ENCODE measurements around the gene FRMPD4.
"Not testable (repeated sequence)": the region's sequence is repeated elsewhere in the genome, so short reads cannot be mapped to it uniquely, and the experiment has no call there.

FRMPD4 gene

DNA sequence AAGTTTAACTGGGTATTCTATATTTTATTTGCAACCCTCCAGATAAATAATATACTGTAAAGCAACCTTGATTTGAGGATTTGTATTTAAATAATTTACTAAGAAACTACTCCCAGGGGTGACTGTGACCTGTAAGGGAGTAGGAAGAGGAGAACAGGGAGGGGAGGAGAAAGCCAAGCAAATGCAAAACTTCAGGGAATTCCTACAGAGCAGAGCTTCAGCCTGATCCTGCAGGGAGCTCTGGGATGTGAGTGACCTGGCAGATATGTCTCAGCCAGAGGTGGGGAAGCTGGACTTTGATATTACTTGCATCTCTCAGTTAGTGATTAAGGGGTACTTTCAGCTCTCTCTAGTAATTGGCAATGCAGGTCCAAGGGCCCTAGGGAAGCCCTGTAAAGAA lies 302.0 kb downstream of the FRMPD4 start:
- no peak for DNase-seq (ENCODE audit: low read depth in 2 of 2)

DNA sequence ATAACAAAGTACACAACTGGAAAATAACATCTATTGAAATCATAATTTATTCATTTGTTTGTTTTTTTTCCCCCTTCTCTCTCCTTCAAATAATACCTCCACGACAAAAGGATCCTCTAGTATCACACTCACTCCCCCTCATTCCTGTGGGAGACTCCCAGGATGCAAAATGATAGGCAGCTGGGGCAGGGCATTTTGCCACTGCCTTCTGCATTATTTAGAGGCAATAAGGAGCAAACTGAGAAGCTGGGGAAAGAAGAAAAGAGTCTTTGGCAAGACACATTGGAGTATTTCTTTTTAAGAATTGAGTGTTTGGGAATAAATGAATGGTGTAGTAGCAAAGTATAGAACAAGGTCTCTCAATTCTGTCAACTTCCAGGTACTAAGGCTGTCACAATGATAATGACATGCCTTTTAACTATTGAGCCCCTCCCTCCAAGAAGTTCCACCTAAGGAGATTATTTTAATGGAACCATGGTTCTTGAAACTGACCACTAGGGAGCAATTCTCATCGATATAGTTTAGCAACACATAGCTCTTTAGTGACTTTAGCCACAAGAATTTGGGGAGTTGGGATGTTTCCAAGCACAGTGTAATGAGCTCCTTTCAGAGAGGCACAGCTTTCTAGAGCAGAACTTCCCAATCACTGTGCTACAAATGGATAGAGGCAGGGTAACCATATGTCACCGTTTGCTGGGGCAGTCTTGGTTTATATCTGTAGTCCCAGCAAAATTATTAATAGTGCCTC lies 303.3 kb downstream of the FRMPD4 start:
- peak; percentile 80 to 82 for DNase-seq (ENCODE audit: low read depth in 2 of 2)

DNA sequence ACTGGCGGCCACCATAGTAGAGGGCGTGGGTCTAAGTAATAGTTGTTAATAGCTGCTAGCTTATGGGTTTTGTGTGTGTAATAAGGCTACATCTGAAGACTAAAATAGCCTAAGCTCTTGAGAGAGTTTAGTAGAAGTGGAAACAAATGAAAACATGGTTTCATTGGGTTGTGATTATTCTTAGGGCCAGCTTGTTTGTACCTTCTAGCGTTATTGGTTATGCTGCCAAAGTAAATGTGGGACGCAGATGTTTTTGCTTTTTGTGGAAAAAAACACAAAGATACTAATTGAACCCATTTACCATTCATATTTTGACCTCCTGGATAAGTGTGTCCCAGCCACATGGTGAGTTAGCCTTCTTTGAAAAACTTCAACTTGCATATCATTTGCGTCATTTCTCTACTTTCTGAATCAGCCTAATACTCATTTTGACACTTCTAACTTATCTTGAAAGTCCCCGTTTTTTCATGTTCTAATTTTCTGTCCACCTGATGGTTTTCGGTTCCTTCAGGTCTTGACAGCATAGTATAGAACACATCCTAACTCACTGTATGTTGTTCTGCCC lies 305.3 kb downstream of the FRMPD4 start:
- no peak for DNase-seq (ENCODE audit: low read depth in 2 of 2)

DNA sequence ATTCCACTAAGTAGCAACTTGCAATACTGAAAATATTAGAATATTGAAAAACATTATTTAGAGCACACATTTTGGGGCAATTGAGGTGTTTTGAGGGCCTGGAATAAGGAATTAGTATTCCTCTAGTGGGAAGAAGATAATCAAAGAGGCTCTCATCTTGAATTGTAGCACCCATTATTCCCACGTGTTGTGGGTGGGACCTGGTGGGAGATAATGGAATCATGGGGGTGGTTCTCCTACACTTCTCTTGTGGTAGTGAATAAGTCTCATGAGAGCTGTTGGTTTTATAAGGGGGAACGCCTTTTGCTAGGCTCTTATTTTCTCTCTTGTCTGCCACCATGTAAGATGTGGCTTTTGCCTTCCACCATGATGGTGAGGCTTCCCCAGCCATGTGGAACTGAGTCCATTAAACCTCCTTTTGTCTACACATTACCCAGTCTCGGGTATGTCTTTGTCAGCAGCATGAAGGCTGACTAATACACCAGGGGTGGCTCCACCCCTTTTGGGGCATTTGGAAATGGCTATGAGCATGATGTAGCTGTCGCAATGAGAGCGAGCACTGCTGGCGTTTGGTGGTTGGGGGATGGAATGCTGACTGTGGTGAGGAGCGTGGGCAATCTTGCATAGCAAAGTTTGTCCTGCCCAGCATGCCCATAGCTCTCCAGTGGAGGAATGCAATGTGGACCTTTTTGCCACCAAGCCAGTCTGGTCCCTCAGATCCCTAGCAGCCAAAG lies 308.2 kb downstream of the FRMPD4 start:
- DNase-seq (ENCODE audit: low read depth in 2 of 2), result no peak

DNA sequence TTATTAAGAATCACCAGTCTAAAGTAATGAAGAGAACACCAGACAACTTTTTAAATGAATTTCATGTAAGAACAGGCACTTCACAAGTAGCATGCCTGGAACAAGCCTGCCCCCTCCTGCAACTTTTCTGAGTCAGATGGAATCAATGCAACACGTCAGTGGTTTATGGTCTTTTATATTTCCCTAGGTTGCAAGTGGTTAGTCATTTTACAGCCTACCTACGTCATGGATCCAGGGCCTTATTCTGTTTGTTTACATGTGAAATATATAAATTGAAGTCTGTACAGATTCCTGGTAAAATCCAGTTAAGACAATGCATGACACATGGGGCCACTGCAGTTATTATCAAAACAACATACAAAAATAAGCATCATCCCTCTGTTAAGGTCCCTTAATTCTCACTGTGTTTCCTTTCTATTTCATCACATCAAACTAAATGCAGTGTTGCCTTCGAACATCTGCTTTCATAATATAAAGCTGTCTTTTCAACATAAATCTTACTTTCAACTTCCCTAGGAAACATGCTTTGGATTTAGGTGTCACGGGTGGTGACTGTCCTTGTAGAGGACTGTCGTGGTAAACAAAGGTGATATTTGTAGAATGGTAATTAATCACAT lies 309.3 kb downstream of the FRMPD4 start:
- DNase-seq (ENCODE audit: low read depth in 2 of 2), result peak; percentile 78 to 79

DNA sequence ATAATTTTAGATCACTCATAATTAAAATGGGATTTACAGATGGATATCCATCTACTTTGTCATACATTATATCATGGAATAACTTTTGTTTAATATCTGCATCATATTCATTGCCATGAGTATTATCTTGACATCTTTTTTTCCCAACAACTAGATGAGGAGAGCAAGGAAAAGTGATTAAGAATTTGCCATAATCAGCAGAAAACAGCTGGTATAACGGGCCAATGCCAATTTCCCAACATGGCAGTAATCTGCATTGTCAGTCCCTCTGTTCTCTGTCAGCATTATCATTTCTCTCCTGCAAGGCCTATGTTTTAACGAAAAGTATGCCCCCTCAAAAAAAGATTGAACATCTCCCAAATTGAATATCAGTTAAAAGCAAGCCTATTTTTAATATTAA lies 314.0 kb downstream of the FRMPD4 start:
- no peak for DNase-seq (ENCODE audit: low read depth in 2 of 2)

DNA sequence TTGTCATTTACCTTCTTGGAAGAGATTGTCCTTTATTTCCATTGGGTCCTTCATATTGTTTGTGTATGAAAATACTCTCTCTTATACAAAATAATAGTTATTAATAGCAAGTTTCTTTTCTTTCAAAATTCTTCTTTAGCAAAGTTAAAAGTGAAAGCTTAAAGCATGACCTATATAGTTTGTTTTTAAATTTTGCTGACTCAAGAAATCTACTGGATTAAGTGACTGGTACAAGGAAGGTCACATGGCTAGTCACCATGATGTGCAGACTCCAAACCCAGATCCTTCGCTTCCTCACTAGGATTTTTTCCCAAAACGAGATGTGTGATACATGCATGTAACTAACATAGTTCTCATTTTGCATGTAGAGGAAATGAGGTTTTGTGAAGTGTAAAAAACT lies 322.7 kb downstream of the FRMPD4 start:
- DNase-seq (ENCODE audit: low read depth in 2 of 2), result no peak

DNA sequence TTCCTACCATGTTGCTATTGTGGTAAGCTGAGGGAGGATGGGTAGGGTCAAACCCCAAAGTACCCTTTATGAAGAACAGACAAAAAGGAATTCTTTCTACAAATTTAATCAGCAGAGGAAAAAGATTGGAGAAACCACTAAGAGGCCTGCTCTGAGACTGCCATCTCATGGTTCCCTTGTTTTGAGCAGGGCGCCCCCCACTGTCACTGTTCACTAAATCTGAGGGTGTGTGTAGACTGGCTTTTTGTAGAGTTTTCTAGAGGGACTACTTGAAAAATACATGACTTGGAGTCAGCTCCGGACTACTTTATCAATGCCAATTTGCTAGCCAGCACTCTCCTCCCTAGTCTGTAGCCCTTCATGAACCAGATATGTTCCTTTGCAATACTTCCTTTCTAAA lies 324.8 kb downstream of the FRMPD4 start:
- DNase-seq (ENCODE audit: low read depth in 2 of 2), result no peak

DNA sequence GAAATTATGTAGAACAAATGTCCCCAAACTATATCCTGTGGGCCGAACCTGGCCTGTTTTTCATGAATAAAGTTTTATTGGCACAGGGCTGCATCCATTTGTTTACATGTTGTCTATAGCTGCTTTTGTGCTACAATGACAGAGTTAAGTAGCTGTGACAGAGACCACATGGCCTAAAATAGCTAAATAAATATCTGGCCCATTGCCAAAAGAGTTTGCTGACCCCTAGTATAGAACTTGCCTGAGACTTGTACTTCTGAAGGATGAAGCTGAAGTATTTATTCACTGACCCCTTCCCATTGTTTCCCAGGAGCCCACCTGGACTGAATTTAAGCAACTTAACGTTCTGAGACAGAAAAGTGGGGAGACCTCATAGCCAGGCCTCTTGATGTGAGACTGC lies 325.6 kb downstream of the FRMPD4 start:
- DNase-seq (ENCODE audit: low read depth in 2 of 2), result no peak

DNA sequence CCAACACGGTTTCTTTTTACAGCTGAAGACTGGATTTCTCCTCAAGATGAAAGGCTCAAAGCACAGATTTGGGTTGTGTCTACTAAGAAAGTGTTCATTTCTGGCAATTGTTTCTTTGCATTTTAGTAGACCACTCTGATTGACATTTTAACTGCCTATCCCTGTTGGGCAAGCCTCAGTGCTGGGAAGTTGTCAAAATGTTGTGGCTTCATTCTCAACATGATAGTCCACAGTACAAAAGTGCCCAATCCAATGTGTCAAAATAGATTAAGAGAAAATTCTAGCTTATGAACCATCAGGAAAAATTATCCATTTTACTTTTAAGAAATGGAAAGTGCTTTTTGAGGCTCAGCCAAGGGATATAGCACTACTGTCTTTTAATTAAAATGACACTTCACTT lies 329.0 kb downstream of the FRMPD4 start:
- DNase-seq (ENCODE audit: low read depth in 2 of 2), result no peak

DNA sequence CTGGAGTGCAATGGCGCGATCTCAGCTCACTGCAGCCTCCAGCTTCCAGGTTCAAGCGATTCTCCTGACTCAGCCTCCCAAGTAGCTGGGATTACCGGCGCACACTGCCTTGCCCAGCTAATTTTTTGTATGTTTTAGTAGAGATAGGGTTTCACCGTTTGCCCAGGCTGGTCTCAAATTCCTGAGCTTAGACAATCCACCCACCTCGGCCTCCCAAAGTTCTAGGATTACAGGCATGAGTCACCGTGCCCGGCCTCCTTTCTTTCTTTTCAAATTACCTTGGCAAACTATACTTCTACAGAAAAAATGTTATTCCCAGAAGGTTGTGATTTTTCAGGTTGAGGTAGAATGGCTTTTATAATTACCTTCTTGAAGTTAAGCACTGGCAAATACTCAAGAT lies 331.0 kb downstream of the FRMPD4 start:
- DNase-seq (ENCODE audit: low read depth in 2 of 2), result no peak

DNA sequence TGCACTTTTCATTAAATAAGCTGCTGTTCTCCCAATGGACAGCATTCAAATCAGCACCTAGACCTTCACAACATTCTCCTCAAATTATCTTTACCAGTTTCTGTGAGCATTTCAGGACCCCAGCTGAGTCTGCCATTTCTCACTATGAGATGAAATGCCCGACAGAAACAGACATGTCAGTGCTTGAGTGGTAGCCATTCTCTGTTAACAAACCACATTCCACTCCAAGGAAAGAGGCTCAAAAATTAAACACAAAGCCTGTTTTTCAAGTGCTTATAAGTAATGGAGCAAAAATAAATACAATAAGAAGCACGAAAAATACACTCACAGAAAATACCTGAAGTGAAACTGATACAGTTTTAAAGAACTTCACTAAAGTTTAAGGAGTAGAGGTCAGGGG lies 332.8 kb downstream of the FRMPD4 start:
- DNase-seq (ENCODE audit: low read depth in 2 of 2), result no peak

DNA sequence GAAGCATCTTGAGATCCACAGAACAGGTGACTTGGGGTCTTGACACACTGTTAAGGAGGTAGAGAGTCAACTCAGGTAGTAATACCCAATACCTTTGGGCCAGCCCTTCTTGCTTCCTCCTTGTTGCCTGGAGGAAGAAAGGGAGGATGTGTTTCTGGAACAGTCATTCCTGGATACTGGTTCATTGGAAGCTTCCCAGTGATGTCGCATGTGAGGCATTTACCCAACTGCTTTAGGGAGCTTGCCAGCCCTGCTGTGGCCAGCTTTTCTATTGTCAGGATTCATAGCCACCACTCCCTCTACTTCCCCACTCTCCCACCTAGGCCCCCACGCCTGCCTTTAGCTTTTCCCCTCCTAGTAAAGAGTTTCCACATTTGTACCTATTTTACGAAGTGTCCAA lies 342.7 kb downstream of the FRMPD4 start:
- DNase-seq (ENCODE audit: low read depth in 2 of 2), result no peak

DNA sequence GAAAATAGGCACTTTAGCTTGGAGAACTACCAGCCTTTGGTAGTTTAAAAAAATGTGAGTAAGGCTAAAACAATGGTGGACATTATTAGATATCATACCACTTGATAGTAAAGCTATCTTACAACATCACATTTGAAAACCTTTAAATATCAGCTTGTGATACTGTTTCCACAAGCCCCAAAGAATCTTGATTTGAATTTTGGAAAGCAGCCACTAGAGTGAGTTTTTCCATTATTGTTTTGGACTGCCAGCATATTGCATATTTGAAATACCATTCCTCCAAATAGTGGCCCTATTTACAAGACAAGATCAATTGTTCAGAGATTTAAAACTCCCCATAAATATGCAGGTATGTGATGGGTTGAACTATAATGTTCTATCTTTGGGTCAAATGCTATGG lies 349.9 kb downstream of the FRMPD4 start:
- no peak for DNase-seq (ENCODE audit: low read depth in 2 of 2)

DNA sequence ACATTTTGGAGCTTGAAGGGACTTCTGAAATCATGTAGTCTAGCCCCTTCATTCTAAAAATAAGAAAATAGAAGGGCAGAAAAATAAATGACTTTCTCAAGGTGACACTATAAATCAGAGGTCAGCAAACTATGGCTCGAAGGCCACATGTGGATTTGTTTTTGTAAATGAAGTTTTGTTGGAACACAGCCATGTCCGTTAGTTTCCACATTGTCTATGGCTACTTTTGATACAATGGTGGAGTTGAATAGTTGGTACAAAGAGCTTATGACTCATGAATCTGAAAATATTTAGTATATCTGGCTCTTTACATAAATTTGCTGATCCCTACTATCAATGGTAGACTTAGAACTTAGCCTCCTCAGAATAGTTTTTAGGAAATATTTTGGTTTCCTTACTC lies 350.5 kb downstream of the FRMPD4 start:
- DNase-seq (ENCODE audit: low read depth in 2 of 2), result no peak

DNA sequence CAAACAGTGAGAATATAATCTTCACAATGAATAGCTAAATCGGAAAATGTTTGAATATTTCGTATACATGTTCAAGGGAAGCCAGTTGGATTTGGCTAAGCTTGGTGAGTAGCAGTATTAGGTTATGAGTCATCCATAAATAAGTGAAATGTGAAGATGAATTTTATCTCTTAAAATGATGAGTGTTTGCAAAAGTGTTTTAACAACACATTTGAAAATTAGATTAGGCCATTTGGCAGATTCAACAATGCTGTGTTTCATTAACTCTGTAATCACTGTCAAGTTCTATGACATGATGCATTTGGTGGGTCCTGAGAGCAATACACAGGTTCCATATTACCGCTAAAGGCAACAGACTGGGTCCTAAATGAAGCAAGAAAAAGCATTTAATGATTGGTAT lies 351.1 kb downstream of the FRMPD4 start:
- DNase-seq (ENCODE audit: low read depth in 2 of 2), result no peak

DNA sequence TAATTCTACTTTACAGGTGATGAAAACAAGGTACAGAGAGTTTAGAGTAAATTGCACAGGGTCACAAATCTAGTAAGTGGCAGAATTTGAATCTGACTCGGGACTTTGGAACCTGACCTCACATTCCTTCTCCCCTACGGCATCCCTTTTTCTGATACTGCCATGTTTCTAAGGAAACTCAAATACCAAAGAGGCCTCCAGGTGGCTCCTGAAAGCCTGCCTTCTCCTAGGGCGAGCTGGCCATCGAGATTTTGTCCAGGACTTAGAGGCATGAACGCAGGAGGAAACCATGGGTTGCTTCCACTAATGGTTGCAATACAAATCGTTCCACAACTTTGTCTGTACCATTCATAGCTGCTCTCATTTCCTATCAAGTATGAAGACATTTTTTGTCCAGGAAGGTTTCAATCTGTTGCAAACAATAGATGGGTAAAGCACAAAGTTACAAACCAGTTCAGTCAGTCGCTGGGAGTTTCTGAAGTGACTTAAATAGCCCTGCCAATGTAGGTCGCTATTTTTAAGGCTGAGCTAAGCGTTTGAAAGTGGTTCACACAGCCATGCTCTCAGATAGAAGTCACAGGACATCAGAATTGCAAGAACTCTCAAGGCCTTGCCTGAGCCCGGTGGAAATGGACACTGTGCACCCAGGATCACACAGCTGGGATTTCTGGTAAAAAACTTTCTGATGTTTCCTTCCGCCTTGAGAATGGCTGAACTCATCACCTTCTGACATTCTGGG lies 356.3 kb downstream of the FRMPD4 start:
- no peak for DNase-seq (ENCODE audit: low read depth in 2 of 2)

DNA sequence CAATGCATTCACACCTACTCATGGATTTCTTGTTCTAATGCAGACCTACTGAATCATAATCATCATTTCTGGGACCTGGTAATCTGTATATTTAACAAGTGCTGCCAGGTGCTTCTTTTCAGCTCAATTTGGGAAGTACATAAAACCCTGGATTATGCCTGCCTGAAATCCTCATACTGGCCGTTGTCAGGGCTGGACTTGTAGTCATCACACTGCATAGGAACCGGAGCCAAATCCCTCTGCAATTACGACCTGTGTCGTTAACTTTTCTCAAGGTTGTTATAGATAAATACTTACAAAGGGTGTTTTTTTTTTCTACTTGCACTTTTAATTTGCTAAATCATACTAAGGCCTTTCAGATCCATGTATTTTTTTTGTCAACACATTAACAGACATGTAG lies 358.1 kb downstream of the FRMPD4 start:
- no peak for DNase-seq (ENCODE audit: low read depth in 2 of 2)

DNA sequence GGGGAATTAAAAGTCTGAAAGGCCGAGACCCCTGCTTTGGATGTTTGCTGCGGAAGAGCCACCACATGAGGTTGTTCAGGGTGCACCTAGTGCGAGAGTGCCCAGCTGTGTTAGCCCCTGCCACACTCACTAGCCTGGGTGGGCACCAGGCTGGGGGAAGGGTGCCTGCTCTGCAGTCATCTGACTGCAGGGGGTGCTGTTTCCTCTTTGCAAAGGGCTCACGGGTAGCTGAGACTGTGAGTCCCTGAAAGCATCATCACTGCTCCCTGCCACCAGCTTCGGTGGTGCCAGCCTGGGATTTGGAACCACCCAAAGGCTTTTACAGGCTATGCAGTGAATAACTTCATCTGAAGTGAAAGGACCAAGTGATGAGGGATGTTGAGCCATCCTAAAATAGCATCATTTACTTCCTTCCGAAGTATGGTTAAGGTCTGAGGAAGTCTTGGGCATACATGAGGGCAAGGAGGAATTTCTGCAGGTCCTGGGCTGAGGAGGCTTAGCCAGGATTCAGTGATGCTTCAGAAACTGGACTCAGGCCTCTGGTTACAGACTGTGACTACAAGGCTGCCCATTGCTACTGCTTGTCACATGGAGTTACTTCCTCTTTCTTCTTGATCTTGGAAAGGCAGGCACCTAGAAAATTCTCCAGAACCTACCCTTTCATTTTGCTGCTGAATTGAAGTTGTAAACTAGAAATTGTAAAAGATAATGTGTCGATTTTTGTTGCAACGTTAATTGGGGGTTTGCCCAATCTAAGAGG lies 359.7 kb downstream of the FRMPD4 start:
- DNase-seq (ENCODE audit: low read depth in 2 of 2), result no peak

DNA sequence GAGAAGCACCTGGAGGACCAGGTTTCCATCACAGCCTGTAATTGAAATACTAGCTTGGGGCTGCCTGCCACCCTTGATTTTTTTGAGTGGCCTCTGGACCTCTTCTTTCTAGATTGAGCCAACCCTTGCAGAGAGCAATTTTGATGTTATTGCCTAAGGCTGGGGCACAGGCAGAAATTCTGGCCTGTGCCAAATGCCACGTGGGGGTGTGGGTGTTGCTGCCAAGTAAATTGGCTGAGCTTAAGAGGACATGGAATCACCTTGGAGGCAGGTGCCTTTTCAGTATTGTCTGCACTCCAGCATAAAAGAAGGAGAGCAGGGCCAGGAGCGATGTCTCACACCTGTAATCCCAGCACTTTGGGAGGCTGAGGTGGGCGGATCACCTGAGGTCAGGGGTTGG lies 366.9 kb downstream of the FRMPD4 start:
- DNase-seq (ENCODE audit: low read depth in 2 of 2), result no peak

DNA sequence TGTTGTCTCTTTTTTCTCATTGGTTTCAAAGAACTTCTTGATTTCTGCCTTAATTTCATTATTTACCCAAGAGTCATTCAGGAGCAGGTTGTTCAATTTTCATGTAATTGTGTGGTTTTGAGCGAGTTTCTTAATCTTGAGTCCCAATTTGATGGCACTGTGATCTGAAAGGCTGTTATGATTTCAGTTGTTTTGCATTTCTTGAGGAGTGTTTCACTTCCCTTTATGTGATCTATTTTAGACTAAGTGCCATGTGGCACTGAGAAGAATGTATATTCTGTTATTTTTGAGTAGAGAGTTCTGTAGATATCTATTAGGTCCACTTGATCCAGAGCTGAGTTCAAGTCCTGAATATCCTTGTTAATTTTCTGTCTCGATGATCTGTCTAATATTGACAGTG lies 377.1 kb downstream of the FRMPD4 start:
- DNase-seq (ENCODE audit: low read depth in 2 of 2), result not testable (repeated sequence)

Measured in fibroblast of skin of left quadriceps (primary cell).